Kidney (tissue), 14 donors: ENCODE results near the gene FXR1. TPM values are rescaled to one million over a fixed set of nuclear protein-coding genes. Genes with fewer than 3 reads are reported as not detected.

Experiments used
- DNase-seq, 5 donors: peaks; one replicate each; pipeline ENCODE4 v3.0.0-alpha.2; 2013 to 2020
- FAIRE-seq: peaks from 2 replicates; lab custom pipeline; 2012; peaks lifted over from hg19 to GRCh38; lab: Jason Lieb, UNC
- H3K27ac ChIP-seq, 2 donors: one replicate each; pipeline ENCODE4 v1.7.0; 2013; ENCODE audit warnings: low read depth in 2 of 2, low read length in 2 of 2, inconsistent platforms in 1 of 2
- H3K27me3 ChIP-seq: one replicate; pipeline ENCODE4 v1.7.1; 2013; ENCODE audit warnings: low read length, inconsistent platforms; ENCODE audit not compliant: control insufficient read depth, insufficient read depth
- H3K36me3 ChIP-seq, 3 donors: one replicate each; pipeline versions ENCODE4 v1.7.0 to v1.7.1; 2013; ENCODE audit warnings: low read length in 3 of 3, control low read depth in 1 of 3, inconsistent platforms in 1 of 3; ENCODE audit not compliant: insufficient read depth in 3 of 3, control insufficient read depth in 2 of 3
- H3K4me1 ChIP-seq, 3 donors: one replicate each; pipeline versions ENCODE4 v1.7.0 to v1.7.1; 2013; ENCODE audit warnings: low read length in 3 of 3, inconsistent platforms in 1 of 3, low read depth in 1 of 3; ENCODE audit not compliant: control insufficient read depth in 2 of 3, insufficient read depth in 2 of 3
- H3K4me3 ChIP-seq, 3 donors: one replicate each; pipeline versions ENCODE4 v1.7.0 to v1.8.1; 2013; ENCODE audit warnings: low read length in 3 of 3, control low read depth in 1 of 3, inconsistent platforms in 1 of 3
- H3K9ac ChIP-seq, 3 donors: one replicate each; pipeline versions ENCODE4 v1.7.0 to v1.7.1; 2013; ENCODE audit warnings: low read length in 3 of 3, control low read depth in 1 of 3, inconsistent platforms in 1 of 3
- H3K9me3 ChIP-seq, 3 donors: one replicate each; pipeline versions ENCODE4 v1.7.0 to v1.7.1; 2013; ENCODE audit warnings: low read length in 3 of 3, control low read depth in 1 of 3, inconsistent platforms in 1 of 3; ENCODE audit not compliant: control insufficient read depth in 2 of 3, insufficient read depth in 1 of 3
- intact Hi-C: fragments of 100-400 bp; cut with DNase I; formaldehyde crosslinking; loops from one replicate; pipeline ENCODE4 v1.11.1; 2022
- polyA plus RNA-seq: library from polyadenylated mRNA; stranded (reverse); fragments of 350-450 nt; fragmentation: Illumina TruSeq; extraction: RNeasy Lipid Tissue Mini Kit (QIAGEN cat#74804); gene quantifications from one replicate; pipeline ENCODE4 v1.2.3, GENCODE V29; 2014; ENCODE audit warnings: low read depth, low replicate concordance; ENCODE audit not compliant: insufficient read depth
- total RNA-seq: library from RNA; stranded (reverse); fragmentation: NEBNext Ultra II Directional; extraction: Animal tissue kit (Norgen Biotek cat#: 25700); gene quantifications from one replicate; pipeline ENCODE4 v1.2.1, GENCODE V29; 2021
- TF ChIP-seq, protein P1 (sequence below): IDR thresholded peaks from 3 replicates; pipeline ENCODE4 v1.5.1; 2012; ENCODE audit warnings: mild to moderate bottlenecking, moderate library complexity, borderline replicate concordance; ENCODE audit not compliant: insufficient read depth; ENCODE audit errors: extremely low read depth
- donor health status: control.
- donor health status: control.
- donor health status: control.
- donor health status: control.
- donor health status: control.
- donor health status: DM: yes; HTN: yes; CAD: no.
- donor health status: Normal renal cell carcinoma (clear cell type).

The FXR1 gene
- total and polyA plus RNA-seq, 2 donors from 2014 or later, result 64.3 to 96.8 TPM

DNA sequence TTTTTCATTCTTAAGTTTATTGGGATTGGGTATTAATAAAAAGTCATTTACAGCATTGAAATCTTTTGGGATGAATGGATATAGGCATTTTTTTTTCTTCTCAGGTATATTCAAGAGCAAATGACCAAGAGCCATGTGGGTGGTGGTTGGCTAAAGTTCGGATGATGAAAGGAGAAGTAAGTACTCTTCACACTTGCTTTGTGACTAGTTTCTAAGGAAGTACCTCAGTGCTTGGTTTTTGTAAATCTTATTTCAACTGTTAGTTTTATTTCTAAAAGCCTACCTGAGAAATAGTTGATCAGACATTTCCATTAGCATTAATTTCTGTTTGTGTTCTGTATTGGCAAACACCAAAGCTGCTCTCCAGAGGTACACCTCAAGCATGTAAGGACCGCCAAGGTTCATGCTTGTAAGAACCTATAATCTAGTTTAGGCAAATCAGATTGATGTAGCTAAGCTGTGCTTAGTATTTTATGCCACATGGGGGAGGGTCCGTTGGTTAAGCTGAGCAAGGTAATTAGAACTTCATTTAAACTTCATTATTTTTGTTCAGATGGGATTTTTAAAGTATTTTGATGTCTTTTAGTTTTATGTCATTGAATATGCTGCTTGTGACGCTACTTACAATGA is 35.4 kb downstream of the FXR1 start:
- intact Hi-C loops, result no loop called here
- peaks cover 2 to 37% (median 14%) of the 10 kb centered on the region in 3 donors for H3K36me3 ChIP-seq

DNA sequence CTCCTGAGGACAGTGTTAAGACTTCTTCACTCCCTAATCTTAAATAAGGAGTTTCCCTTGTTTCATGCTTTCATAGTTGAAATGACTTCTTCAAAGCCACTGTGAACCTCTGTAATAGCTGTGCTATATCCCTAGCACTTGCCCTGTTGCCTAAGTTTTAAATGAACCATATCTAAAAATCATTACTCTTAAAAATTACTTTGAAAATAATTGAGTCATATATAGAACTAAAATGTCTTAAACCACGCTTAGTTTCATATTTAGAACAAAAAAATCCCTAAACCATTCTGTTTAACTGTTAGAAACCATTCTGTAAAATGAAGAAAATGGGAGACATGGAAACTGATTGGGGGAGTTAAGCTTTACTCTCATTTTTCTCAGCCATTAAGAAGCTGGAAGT is 47.2 kb downstream of the FXR1 start:
- H3K4me1 ChIP-seq, result no peaks in the 10 kb centered on the region
- H3K36me3 ChIP-seq, result peaks cover 5 to 35% (median 7%) of the 10 kb centered on the region in 3 donors
- H3K9ac ChIP-seq, result no peak overlapping the region
- intact Hi-C loops, result no loop called here
- DNase-seq, result no peak
- no peaks in the 10 kb centered on the region for H3K27me3 ChIP-seq
- TF ChIP-seq, protein P1, sequence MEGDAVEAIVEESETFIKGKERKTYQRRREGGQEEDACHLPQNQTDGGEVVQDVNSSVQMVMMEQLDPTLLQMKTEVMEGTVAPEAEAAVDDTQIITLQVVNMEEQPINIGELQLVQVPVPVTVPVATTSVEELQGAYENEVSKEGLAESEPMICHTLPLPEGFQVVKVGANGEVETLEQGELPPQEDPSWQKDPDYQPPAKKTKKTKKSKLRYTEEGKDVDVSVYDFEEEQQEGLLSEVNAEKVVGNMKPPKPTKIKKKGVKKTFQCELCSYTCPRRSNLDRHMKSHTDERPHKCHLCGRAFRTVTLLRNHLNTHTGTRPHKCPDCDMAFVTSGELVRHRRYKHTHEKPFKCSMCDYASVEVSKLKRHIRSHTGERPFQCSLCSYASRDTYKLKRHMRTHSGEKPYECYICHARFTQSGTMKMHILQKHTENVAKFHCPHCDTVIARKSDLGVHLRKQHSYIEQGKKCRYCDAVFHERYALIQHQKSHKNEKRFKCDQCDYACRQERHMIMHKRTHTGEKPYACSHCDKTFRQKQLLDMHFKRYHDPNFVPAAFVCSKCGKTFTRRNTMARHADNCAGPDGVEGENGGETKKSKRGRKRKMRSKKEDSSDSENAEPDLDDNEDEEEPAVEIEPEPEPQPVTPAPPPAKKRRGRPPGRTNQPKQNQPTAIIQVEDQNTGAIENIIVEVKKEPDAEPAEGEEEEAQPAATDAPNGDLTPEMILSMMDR, result no peak
- no peak overlapping the region for H3K27ac ChIP-seq
- no peaks in the 10 kb centered on the region for H3K9me3 ChIP-seq
- no peak for FAIRE-seq
- no peak overlapping the region for H3K4me3 ChIP-seq

More for the DNA sequence above, 35.4 kb downstream of the FXR1 start:
- TF ChIP-seq, protein P1, result no peak
- Histone ChIP-seq H3K9ac (no peak overlapping the region), H3K9me3 (no peaks in the 10 kb centered on the region), H3K4me3 (no peak overlapping the region), H3K4me1 (no peaks in the 10 kb centered on the region), H3K27me3 (no peaks in the 10 kb centered on the region), H3K27ac (no peak overlapping the region)
- FAIRE-seq, result no peak
- no peak for DNase-seq

DNA sequence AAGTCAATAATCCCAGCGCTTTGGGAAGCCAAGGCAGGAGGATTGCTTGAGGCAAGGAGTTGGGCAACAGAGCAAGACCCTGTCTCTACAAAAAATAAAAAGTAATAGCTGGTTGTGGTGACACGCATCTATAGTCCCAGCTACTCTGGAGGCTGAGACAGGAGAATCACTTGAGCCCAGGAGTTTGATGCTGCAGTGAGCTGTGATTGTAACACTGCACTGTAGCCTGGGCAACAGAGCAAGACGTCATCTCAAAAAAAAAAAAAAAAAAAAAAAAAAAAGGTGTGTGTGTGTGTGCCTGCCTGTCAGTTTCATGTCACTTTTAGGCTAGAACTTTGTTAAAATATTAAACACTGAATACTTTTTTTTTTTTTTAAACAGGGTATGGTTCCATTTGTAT is 48.6 kb downstream of the FXR1 start:
- DNase-seq (no peak), FAIRE-seq (no peak)
- Histone ChIP-seq H3K4me1 (no peaks in the 10 kb centered on the region), H3K27me3 (no peaks in the 10 kb centered on the region), H3K9me3 (no peaks in the 10 kb centered on the region), H3K9ac (no peak overlapping the region), H3K4me3 (no peak overlapping the region), H3K36me3 (peaks cover 5 to 36% (median 7%) of the 10 kb centered on the region in 3 donors), H3K27ac (no peak overlapping the region)
- intact Hi-C loops, result no loop called here
- TF ChIP-seq, protein P1, result no peak
